WTC11 (cell line): ENCODE results near the gene SLC35G3. TPM values are rescaled to one million over a fixed set of nuclear protein-coding genes. Genes with fewer than 3 reads are reported as not detected.

Source experiments
- ATAC-seq: fragments of 200-7000 bp; cut with Tn5 transposase; 2 replicates; pipeline ENCODE4 v1.10.0; 2021; ENCODE audit warnings: mild to moderate bottlenecking, moderate library complexity
- CTCF ChIA-PET: fragments of 300-600 bp; sonication (Branson Sonifier 250); formaldehyde crosslinking; loops from one replicate; lab custom pipeline; 2021; ENCODE audit warnings: antibody characterized with exemption; lab: Charles Lee
- POLR2A ChIA-PET: fragments of 350-600 bp; sonication (Branson Sonifier 250); formaldehyde crosslinking; loops from one replicate; lab custom pipeline; 2021; ENCODE audit warnings: antibody characterized with exemption; lab: Charles Lee
- DNase-seq: peaks from one replicate; pipeline ENCODE4 v3.0.0; 2021; ENCODE audit warnings: low spot score
- H3K27ac Mint-ChIP-seq: 2 replicates; pipeline ENCODE4 v1.8.0; 2021; ENCODE audit warnings: mixed read lengths
- H3K27me3 Mint-ChIP-seq: 2 replicates; pipeline ENCODE4 v1.8.0; 2021; ENCODE audit warnings: low read depth, mild to moderate bottlenecking, moderate library complexity, mixed read lengths
- H3K36me3 Mint-ChIP-seq: 2 replicates; pipeline ENCODE4 v1.8.0; 2021; ENCODE audit warnings: mixed read lengths
- H3K4me1 Mint-ChIP-seq: 2 replicates; pipeline ENCODE4 v1.8.0; 2022; ENCODE audit warnings: mixed read lengths
- H3K4me3 Mint-ChIP-seq: 2 replicates; pipeline ENCODE4 v1.8.0; 2021; ENCODE audit warnings: mild to moderate bottlenecking, moderate library complexity, mixed read lengths
- H3K9me3 Mint-ChIP-seq: 2 replicates; pipeline ENCODE4 v1.8.0; 2021; ENCODE audit warnings: mixed read lengths
- CBFB ChIP-seq: sonication (generic); formaldehyde crosslinking; IDR thresholded peaks from 2 replicates; pipeline ENCODE4 v1.8.1; 2022; ENCODE audit warnings: mild to moderate bottlenecking, low read depth, missing genetic modification reagents
- CREB1 ChIP-seq: sonication (generic); formaldehyde crosslinking; IDR thresholded peaks from 2 replicates; pipeline ENCODE4 v1.8.0; 2023; ENCODE audit warnings: mild to moderate bottlenecking, missing genetic modification reagents
- GABPB1 ChIP-seq: sonication (generic); formaldehyde crosslinking; IDR thresholded peaks from 2 replicates; pipeline ENCODE4 v1.8.1; 2023; ENCODE audit warnings: mild to moderate bottlenecking, missing genetic modification reagents
- HMGA2 ChIP-seq: fragments of 250-450 bp; sonication (Bioruptor Pico); IDR thresholded peaks from 2 replicates; pipeline ENCODE4 v1.4.0; 2021; ENCODE audit warnings: mild to moderate bottlenecking, moderate library complexity
- OVOL2 ChIP-seq: fragments of 250-450 bp; sonication (Bioruptor Pico); IDR thresholded peaks from 2 replicates; pipeline ENCODE4 v1.9.0; 2021; ENCODE audit warnings: mild to moderate bottlenecking, borderline replicate concordance
- RORB ChIP-seq: fragments of 250-450 bp; sonication (Bioruptor Pico); IDR thresholded peaks from 2 replicates; pipeline ENCODE4 v1.9.0; 2021; ENCODE audit warnings: mild to moderate bottlenecking
- SMAD4 ChIP-seq: sonication (generic); formaldehyde crosslinking; IDR thresholded peaks from 2 replicates; pipeline ENCODE4 v1.8.0; 2022; ENCODE audit warnings: mild to moderate bottlenecking, missing genetic modification reagents
- TP53 ChIP-seq: sonication (generic); formaldehyde crosslinking; IDR thresholded peaks from 2 replicates; pipeline ENCODE4 v1.8.1; 2023; ENCODE audit warnings: mild to moderate bottlenecking, missing genetic modification reagents
- ZBTB21 ChIP-seq: sonication (generic); formaldehyde crosslinking; IDR thresholded peaks from 2 replicates; pipeline ENCODE4 v1.8.1; 2023; ENCODE audit warnings: mild to moderate bottlenecking, missing genetic modification reagents, borderline replicate concordance
- ZNF121 ChIP-seq: sonication (generic); formaldehyde crosslinking; IDR thresholded peaks from 2 replicates; pipeline ENCODE4 v1.8.0; 2023; ENCODE audit warnings: missing genetic modification reagents
- ZNF263 ChIP-seq: sonication (generic); formaldehyde crosslinking; IDR thresholded peaks from 2 replicates; pipeline ENCODE4 v1.8.1; 2022; ENCODE audit warnings: low read depth, mild to moderate bottlenecking, moderate library complexity, missing genetic modification reagents
- total RNA-seq: library from RNA; stranded (reverse); gene quantifications from 3 replicates; pipeline ENCODE4 v1.2.3, GENCODE V29; 2021
- TF ChIP-seq, protein P1 (sequence below): sonication (generic); formaldehyde crosslinking; IDR thresholded peaks from 2 replicates; pipeline ENCODE4 v1.8.1; 2023; ENCODE audit warnings: mild to moderate bottlenecking, missing genetic modification reagents, borderline replicate concordance
- TF ChIP-seq, protein P2 (sequence below): sonication (generic); formaldehyde crosslinking; IDR thresholded peaks from 2 replicates; pipeline ENCODE4 v1.8.0; 2022; ENCODE audit warnings: mild to moderate bottlenecking, missing genetic modification reagents
- TF ChIP-seq, protein P3 (sequence below): sonication (generic); formaldehyde crosslinking; IDR thresholded peaks from 2 replicates; pipeline ENCODE4 v1.8.0; 2022; ENCODE audit warnings: mild to moderate bottlenecking, missing genetic modification reagents
- TF ChIP-seq, protein P4 (sequence below): fragments of 250-450 bp; sonication (Bioruptor Pico); conservative IDR thresholded peaks from 2 replicates; pipeline ENCODE4 v1.9.0; 2021; ENCODE audit warnings: mild to moderate bottlenecking
- TF ChIP-seq, protein P5 (sequence below): sonication (generic); formaldehyde crosslinking; IDR thresholded peaks from 2 replicates; pipeline ENCODE4 v1.8.1; 2022; ENCODE audit warnings: mild to moderate bottlenecking, moderate library complexity, missing genetic modification reagents
- TF ChIP-seq, protein P6 (sequence below): sonication (generic); formaldehyde crosslinking; conservative IDR thresholded peaks from 2 replicates; pipeline ENCODE4 v1.8.1; 2022; ENCODE audit warnings: mild to moderate bottlenecking, missing genetic modification reagents
- TF ChIP-seq, protein P7 (sequence below): sonication (generic); formaldehyde crosslinking; IDR thresholded peaks from 2 replicates; pipeline ENCODE4 v1.8.1; 2022; ENCODE audit warnings: mild to moderate bottlenecking, missing genetic modification reagents, moderate library complexity, borderline replicate concordance
- TF ChIP-seq, protein P8 (sequence below): sonication (generic); formaldehyde crosslinking; IDR thresholded peaks from 2 replicates; pipeline ENCODE4 v1.8.1; 2023; ENCODE audit warnings: mild to moderate bottlenecking, missing genetic modification reagents, moderate library complexity

Gene SLC35G3
- total RNA-seq, 1 experiment from 2014 or later = not detected

DNA sequence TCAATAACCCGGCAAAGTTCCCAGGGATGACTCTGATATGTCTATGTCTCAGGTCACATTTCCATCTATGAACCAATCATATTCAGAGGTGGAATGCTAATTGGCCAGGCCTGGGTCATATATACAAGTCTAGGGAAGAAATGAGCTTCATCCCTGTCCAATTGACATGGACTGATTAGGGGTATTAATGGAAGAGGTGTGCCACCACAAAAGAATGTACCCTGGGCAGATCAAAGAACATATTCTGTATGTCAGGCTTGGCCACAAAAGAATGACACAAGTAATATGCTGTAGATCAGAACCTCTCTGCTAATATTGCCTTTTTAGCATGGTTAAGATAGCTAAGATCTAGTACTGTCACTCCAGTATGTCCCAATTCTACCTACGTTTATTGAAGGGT is 6.7 kb downstream of the SLC35G3 start:
- no peaks in the 10 kb centered on the region for H3K36me3 Mint-ChIP-seq
- CTCF ChIA-PET = no interaction called here
- ATAC-seq = no peak

DNA sequence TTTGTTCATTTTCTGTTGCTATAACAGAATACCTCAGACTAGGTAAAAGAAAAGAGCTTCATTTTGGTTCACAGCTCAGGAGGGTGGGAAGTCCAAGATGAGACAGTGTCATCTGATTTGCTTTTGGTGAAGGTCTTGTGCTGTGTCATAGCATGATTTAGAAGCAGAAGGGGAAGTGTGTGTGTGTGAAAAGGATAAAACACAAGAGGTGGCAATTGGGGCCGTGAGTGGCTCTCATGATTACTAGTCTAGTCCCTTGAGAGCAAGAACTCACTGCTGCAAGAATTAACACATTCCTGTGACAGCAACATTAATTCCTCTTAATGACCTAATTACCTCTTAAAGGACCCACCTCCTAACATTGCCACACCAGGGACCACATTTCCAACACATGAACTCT is 8.3 kb downstream of the SLC35G3 start:
- ChIA-PET POLR2A (no interaction called here), CTCF (no interaction called here)
- Mint-ChIP-seq H3K36me3 (no peaks in the 10 kb centered on the region), H3K4me1 (no peaks in the 10 kb centered on the region), H3K27me3 (peaks cover 20% of the 10 kb centered on the region), H3K4me3 (no peak overlapping the region), H3K9me3 (peaks cover 7% of the 10 kb centered on the region; the same call in 1 of the 2 replicates), H3K27ac (no peak overlapping the region)
- no peak for DNase-seq
- ATAC-seq = no peak
- TF ChIP-seq TP53 (CRISPR knock-in tag) = no peak
- TF ChIP-seq, protein P1, sequence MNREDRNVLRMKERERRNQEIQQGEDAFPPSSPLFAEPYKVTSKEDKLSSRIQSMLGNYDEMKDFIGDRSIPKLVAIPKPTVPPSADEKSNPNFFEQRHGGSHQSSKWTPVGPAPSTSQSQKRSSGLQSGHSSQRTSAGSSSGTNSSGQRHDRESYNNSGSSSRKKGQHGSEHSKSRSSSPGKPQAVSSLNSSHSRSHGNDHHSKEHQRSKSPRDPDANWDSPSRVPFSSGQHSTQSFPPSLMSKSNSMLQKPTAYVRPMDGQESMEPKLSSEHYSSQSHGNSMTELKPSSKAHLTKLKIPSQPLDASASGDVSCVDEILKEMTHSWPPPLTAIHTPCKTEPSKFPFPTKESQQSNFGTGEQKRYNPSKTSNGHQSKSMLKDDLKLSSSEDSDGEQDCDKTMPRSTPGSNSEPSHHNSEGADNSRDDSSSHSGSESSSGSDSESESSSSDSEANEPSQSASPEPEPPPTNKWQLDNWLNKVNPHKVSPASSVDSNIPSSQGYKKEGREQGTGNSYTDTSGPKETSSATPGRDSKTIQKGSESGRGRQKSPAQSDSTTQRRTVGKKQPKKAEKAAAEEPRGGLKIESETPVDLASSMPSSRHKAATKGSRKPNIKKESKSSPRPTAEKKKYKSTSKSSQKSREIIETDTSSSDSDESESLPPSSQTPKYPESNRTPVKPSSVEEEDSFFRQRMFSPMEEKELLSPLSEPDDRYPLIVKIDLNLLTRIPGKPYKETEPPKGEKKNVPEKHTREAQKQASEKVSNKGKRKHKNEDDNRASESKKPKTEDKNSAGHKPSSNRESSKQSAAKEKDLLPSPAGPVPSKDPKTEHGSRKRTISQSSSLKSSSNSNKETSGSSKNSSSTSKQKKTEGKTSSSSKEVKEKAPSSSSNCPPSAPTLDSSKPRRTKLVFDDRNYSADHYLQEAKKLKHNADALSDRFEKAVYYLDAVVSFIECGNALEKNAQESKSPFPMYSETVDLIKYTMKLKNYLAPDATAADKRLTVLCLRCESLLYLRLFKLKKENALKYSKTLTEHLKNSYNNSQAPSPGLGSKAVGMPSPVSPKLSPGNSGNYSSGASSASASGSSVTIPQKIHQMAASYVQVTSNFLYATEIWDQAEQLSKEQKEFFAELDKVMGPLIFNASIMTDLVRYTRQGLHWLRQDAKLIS (CRISPR knock-in tag) = no peak
- TF ChIP-seq, protein P2, sequence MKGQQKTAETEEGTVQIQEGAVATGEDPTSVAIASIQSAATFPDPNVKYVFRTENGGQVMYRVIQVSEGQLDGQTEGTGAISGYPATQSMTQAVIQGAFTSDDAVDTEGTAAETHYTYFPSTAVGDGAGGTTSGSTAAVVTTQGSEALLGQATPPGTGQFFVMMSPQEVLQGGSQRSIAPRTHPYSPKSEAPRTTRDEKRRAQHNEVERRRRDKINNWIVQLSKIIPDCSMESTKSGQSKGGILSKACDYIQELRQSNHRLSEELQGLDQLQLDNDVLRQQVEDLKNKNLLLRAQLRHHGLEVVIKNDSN (CRISPR knock-in tag) = no peak
- TF ChIP-seq, protein P3, sequence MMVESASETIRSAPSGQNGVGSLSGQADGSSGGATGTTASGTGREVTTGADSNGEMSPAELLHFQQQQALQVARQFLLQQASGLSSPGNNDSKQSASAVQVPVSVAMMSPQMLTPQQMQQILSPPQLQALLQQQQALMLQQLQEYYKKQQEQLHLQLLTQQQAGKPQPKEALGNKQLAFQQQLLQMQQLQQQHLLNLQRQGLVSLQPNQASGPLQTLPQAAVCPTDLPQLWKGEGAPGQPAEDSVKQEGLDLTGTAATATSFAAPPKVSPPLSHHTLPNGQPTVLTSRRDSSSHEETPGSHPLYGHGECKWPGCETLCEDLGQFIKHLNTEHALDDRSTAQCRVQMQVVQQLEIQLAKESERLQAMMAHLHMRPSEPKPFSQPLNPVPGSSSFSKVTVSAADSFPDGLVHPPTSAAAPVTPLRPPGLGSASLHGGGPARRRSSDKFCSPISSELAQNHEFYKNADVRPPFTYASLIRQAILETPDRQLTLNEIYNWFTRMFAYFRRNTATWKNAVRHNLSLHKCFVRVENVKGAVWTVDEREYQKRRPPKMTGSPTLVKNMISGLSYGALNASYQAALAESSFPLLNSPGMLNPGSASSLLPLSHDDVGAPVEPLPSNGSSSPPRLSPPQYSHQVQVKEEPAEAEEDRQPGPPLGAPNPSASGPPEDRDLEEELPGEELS = no peak
- TF ChIP-seq, protein P4, sequence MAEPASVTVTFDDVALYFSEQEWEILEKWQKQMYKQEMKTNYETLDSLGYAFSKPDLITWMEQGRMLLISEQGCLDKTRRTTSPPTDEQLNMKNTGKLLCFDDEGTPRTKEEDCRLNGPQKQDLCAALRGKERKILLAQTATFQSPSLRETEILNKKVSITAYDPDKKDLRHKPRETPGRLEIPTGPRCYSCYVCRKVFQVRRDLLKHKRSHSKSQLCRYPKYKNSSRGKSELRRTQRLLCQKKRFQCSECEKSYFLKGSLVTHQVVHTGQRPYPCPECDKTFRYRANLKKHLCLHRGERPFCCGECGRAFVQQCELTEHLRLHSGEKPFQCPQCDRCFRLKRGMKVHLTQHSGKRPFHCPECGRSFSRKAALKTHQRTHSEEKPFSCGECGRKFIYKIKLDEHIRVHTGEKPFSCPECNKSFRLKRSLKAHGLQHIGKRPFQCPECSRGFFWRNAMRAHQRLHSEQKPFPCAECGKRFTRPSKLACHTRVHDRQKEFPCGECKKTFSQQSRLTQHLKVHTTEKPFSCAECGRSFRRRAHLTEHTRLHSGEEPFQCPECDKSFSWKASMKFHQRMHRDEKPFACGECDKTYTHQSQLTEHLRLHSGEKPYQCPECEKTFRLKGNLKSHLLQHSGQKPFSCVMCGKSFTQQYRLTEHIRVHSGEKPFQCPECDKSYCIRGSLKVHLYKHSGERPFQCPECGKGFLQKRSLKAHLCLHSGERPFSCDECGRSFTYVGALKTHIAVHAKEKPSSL (CRISPR knock-in tag) = no peak
- no peak for TF ChIP-seq SMAD4
- TF ChIP-seq, protein P5, sequence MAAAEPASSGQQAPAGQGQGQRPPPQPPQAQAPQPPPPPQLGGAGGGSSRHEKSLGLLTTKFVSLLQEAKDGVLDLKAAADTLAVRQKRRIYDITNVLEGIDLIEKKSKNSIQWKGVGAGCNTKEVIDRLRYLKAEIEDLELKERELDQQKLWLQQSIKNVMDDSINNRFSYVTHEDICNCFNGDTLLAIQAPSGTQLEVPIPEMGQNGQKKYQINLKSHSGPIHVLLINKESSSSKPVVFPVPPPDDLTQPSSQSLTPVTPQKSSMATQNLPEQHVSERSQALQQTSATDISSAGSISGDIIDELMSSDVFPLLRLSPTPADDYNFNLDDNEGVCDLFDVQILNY = no peak

More for the DNA sequence above, 6.7 kb downstream of the SLC35G3 start:
- POLR2A ChIA-PET = no interaction called here
- Mint-ChIP-seq H3K27ac (no peak overlapping the region), H3K4me3 (no peak overlapping the region), H3K4me1 (no peaks in the 10 kb centered on the region), H3K9me3 (peaks cover 7% of the 10 kb centered on the region; the same call in 1 of the 2 replicates), H3K27me3 (peaks cover 18% of the 10 kb centered on the region)
- TF ChIP-seq, protein P6, sequence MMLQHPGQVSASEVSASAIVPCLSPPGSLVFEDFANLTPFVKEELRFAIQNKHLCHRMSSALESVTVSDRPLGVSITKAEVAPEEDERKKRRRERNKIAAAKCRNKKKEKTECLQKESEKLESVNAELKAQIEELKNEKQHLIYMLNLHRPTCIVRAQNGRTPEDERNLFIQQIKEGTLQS (CRISPR knock-in tag) = no peak
- TF ChIP-seq, protein P1 (CRISPR knock-in tag) = no peak
- no peak for TF ChIP-seq CREB1 (CRISPR knock-in tag)
- no peak for TF ChIP-seq ZBTB21 (CRISPR knock-in tag)
- no peak for TF ChIP-seq RORB (CRISPR knock-in tag)
- TF ChIP-seq, protein P2 (CRISPR knock-in tag) = no peak
- no peak for TF ChIP-seq HMGA2 (CRISPR knock-in tag)
- TF ChIP-seq CBFB (CRISPR knock-in tag) = no peak
- TF ChIP-seq ZNF263 (CRISPR knock-in tag) = no peak
- TF ChIP-seq ZNF121 (CRISPR knock-in tag) = no peak
- TF ChIP-seq OVOL2 (CRISPR knock-in tag) = no peak
- TF ChIP-seq GABPB1 (CRISPR knock-in tag) = no peak
- TF ChIP-seq, protein P7, sequence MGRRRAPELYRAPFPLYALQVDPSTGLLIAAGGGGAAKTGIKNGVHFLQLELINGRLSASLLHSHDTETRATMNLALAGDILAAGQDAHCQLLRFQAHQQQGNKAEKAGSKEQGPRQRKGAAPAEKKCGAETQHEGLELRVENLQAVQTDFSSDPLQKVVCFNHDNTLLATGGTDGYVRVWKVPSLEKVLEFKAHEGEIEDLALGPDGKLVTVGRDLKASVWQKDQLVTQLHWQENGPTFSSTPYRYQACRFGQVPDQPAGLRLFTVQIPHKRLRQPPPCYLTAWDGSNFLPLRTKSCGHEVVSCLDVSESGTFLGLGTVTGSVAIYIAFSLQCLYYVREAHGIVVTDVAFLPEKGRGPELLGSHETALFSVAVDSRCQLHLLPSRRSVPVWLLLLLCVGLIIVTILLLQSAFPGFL (CRISPR knock-in tag) = no peak
- TF ChIP-seq, protein P8, sequence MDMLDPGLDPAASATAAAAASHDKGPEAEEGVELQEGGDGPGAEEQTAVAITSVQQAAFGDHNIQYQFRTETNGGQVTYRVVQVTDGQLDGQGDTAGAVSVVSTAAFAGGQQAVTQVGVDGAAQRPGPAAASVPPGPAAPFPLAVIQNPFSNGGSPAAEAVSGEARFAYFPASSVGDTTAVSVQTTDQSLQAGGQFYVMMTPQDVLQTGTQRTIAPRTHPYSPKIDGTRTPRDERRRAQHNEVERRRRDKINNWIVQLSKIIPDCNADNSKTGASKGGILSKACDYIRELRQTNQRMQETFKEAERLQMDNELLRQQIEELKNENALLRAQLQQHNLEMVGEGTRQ (CRISPR knock-in tag) = no peak
- DNase-seq = no peak
